Vagina (tissue), 2 donors: ENCODE measurements around the gene DBNDD2. TPM values are rescaled to one million over a fixed set of nuclear protein-coding genes. Genes with fewer than 3 reads are reported as not detected.
A peak's percentile ranks its signal among the peaks of the same experiment; 100 is the strongest.

Experiments used
- DNase-seq, 2 donors: peaks; one replicate each; pipeline ENCODE4 v3.0.0-alpha.2; 2017; ENCODE audit errors: extremely low spot score in 2 of 2
- H3K27ac ChIP-seq: fragments of 200-600 bp; sonication (generic); one replicate; pipeline ENCODE4 v1.5.1; 2019
- H3K27me3 ChIP-seq: fragments of 200-600 bp; sonication (generic); one replicate; pipeline ENCODE4 v1.5.1; 2019
- H3K36me3 ChIP-seq, 2 donors: fragments of 200-600 bp; sonication (generic); one replicate each; pipeline ENCODE4 v1.5.1; 2017 to 2019
- H3K4me1 ChIP-seq: fragments of 200-600 bp; sonication (generic); one replicate; pipeline ENCODE4 v1.5.1; 2019
- H3K4me3 ChIP-seq, 2 donors: fragments of 200-600 bp; sonication (generic); 1 replicate in 1 of 2; 2 replicates in 1 of 2; pipeline ENCODE4 v1.5.1; 2016 to 2019
- H3K9me3 ChIP-seq: fragments of 200-600 bp; sonication (generic); one replicate; pipeline ENCODE4 v1.5.1; 2019
- CTCF ChIP-seq, 3 experiments: fragments of 450-650 bp in 2 of 3; fragments of 200-600 bp in 1 of 3; sonication (generic) in 1 of 3; IDR thresholded peaks; one replicate each; pipeline ENCODE4 v1.5.1; 2017 to 2019; ENCODE audit warnings: antibody characterized with exemption in 3 of 3, mild to moderate bottlenecking in 2 of 3, moderate library complexity in 2 of 3
- POLR2A ChIP-seq, 2 donors: fragments of 450-650 bp; IDR thresholded peaks; one replicate each; pipeline ENCODE4 v1.6.1; 2017; ENCODE audit warnings: antibody characterized with exemption in 2 of 2, mild to moderate bottlenecking in 2 of 2, moderate library complexity in 2 of 2
- POLR2AphosphoS5 ChIP-seq, 2 donors: sonication (generic); formaldehyde crosslinking; IDR thresholded peaks; one replicate each; pipeline ENCODE4 v1.9.0; 2017; ENCODE audit warnings: antibody characterized with exemption in 2 of 2, mild to moderate bottlenecking in 2 of 2, low read depth in 1 of 2; ENCODE audit not compliant: insufficient read depth in 1 of 2
- intact Hi-C: fragments of 100-400 bp; cut with DNase I; formaldehyde crosslinking; loops from one replicate; pipeline ENCODE4 v1.15.1; 2023
- total RNA-seq: library from RNA; depleted of rRNA; stranded (reverse); fragments of >200 nt; gene quantifications from one replicate; pipeline ENCODE4 v1.2.3, GENCODE V29; 2016

The DBNDD2 gene
- total RNA-seq, 1 donor from 2014 or later: 57.0 TPM

- TF ChIP-seq POLR2AphosphoS5 (IDR thresholded peaks at IDR 0.05; ENCODE audit: insufficient read depth in 1 of 2, low read depth in 1 of 2) (peak; percentile 65 to 83), POLR2A (IDR thresholded peaks at IDR 0.05) (no peak), CTCF (IDR thresholded peaks at IDR 0.05) (peak; percentile 79 to 98 (median 94))
- DNase-seq: no peak
- intact Hi-C loops: loop anchor here (2.0 to 5.0 kb wide), 2 partner anchors 118 to 1985 kb away; no protein-coding TSS in a partner anchor
- no peaks in the 10 kb centered on the region for H3K36me3 ChIP-seq
- peaks cover 8% of the 10 kb centered on the region for H3K4me1 ChIP-seq
- no peaks in the 10 kb centered on the region for H3K27me3 ChIP-seq
- no peaks in the 10 kb centered on the region for H3K9me3 ChIP-seq
- peak overlapping the region; percentile 51 to 54 for H3K4me3 ChIP-seq
- H3K27ac ChIP-seq: peak overlapping the region; percentile 78
Measured at GRCh38 chr20:45436732-45437485, 28.8 kb downstream of the DBNDD2 start.

DNA sequence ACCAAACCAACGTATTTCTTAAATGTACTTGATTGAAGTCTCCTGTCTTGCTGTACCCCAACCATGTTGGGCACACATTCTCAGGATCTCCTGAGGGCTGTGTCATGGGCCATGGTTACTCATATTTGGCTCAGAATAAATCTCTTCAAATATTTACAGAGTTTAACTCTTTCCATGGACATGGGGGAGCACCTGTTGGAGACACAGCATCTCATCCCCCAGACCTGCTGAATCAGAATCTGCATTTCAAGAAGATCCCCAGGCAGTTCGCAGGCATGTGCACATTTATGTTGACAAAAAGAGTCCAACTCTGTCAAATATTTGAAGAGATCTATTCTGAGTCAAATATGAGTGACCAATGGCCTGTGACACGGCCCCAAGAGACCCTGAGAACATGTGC lies 32.3 kb downstream of the DBNDD2 start:
- H3K27me3 ChIP-seq: no peaks in the 10 kb centered on the region
- H3K4me1 ChIP-seq: peaks cover 15% of the 10 kb centered on the region
- no peaks in the 10 kb centered on the region for H3K36me3 ChIP-seq
- no peaks in the 10 kb centered on the region for H3K9me3 ChIP-seq
- no peak for DNase-seq
- H3K4me3 ChIP-seq: no peak overlapping the region
- TF ChIP-seq POLR2A (IDR thresholded peaks at IDR 0.05): no peak
- TF ChIP-seq CTCF (IDR thresholded peaks at IDR 0.05): no peak
- no peak for TF ChIP-seq POLR2AphosphoS5 (IDR thresholded peaks at IDR 0.05; ENCODE audit: insufficient read depth in 1 of 2, low read depth in 1 of 2)
- H3K27ac ChIP-seq: no peak overlapping the region
- intact Hi-C loops: no loop called here

- Histone ChIP-seq H3K4me1 (peaks cover 13% of the 10 kb centered on the region), H3K9me3 (no peaks in the 10 kb centered on the region), H3K27ac (no peak overlapping the region), H3K4me3 (no peak overlapping the region), H3K27me3 (no peaks in the 10 kb centered on the region), H3K36me3 (no peaks in the 10 kb centered on the region)
- TF ChIP-seq POLR2A (IDR thresholded peaks at IDR 0.05) (no peak), POLR2AphosphoS5 (IDR thresholded peaks at IDR 0.05; ENCODE audit: insufficient read depth in 1 of 2, low read depth in 1 of 2) (no peak), CTCF (IDR thresholded peaks at IDR 0.05) (no peak)
- intact Hi-C loops: no loop called here
- no peak for DNase-seq
Measured at GRCh38 chr20:45440891-45441685, 33.0 kb downstream of the DBNDD2 start.

DNA sequence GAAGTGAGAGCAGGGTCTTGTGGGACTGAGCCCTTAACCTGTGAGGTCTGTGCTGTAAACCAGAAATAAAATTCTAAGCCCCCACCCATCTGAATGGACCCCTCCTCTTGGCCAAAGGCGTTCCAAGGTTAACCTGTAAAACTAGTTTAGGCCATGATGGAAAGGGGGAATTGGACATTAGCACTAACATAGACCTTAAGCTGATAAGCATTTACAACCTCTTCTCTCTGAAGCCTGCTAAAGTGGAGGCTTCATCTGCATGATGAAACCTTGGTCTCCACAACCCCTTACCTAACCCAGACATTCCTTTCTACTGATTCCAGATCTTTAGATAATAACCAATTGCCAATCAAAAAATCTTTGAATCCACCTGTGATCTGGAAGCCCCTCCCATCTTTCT lies 33.7 kb downstream of the DBNDD2 start:
- intact Hi-C loops: no loop called here
- Histone ChIP-seq H3K27me3 (no peaks in the 10 kb centered on the region), H3K4me3 (no peak overlapping the region), H3K27ac (no peak overlapping the region), H3K36me3 (no peaks in the 10 kb centered on the region), H3K4me1 (peaks cover 7% of the 10 kb centered on the region), H3K9me3 (no peaks in the 10 kb centered on the region)
- TF ChIP-seq POLR2A (IDR thresholded peaks at IDR 0.05) (no peak), CTCF (IDR thresholded peaks at IDR 0.05) (no peak), POLR2AphosphoS5 (IDR thresholded peaks at IDR 0.05; ENCODE audit: insufficient read depth in 1 of 2, low read depth in 1 of 2) (no peak)
- DNase-seq: no peak
